Astrocyte of the spinal cord (primary cell): ENCODE results near the gene RB1.

Experiments used
- DNase-seq: peaks from one replicate; pipeline ENCODE4 v3.0.0; 2011; ENCODE audit warnings: low read depth, low spot score
- H3K4me3 ChIP-seq: 2 replicates; pipeline ENCODE4 v1.5.1; 2011; ENCODE audit warnings: low read depth, mild to moderate bottlenecking, low read length, moderate library complexity
- in situ Hi-C: cut with HindIII; loops from 2 replicates; pipeline ENCODE4 v1.10.0; 2017; ENCODE audit warnings: low sequenced_read_pairs
- TF ChIP-seq, protein P1 (sequence below): IDR thresholded peaks from 2 replicates; pipeline ENCODE4 v1.5.1; 2012; ENCODE audit warnings: low read depth, mild to moderate bottlenecking, low read length, inconsistent platforms

RB1 gene

DNA sequence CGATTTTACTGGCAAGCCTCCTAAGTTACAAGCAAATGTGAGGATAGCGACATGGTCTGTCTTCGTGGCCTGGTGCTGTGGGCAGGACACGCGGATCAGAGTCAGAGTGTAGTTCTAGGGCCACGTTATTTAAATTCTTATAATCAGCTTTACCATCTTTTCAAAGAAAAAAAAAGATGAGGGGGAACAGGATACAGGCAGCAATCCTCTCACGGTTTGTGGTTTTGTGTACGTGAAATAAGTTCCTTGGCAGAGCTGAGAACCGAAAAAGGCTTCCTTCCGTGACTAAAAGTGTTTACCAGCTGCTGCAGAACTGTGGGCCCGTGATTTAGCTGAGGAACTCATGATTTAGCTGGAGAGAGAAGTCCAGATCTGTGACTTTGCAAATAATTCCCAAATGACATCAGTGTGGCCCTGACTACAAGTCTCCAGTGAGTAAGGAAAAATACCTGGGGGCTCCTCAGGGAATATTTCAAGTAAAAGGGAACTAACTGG is 202.1 kb downstream of the RB1 start:
- no peak for DNase-seq
- in situ Hi-C loops = no loop called here
- TF ChIP-seq, protein P1, sequence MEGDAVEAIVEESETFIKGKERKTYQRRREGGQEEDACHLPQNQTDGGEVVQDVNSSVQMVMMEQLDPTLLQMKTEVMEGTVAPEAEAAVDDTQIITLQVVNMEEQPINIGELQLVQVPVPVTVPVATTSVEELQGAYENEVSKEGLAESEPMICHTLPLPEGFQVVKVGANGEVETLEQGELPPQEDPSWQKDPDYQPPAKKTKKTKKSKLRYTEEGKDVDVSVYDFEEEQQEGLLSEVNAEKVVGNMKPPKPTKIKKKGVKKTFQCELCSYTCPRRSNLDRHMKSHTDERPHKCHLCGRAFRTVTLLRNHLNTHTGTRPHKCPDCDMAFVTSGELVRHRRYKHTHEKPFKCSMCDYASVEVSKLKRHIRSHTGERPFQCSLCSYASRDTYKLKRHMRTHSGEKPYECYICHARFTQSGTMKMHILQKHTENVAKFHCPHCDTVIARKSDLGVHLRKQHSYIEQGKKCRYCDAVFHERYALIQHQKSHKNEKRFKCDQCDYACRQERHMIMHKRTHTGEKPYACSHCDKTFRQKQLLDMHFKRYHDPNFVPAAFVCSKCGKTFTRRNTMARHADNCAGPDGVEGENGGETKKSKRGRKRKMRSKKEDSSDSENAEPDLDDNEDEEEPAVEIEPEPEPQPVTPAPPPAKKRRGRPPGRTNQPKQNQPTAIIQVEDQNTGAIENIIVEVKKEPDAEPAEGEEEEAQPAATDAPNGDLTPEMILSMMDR = no peak
- no peak overlapping the region for H3K4me3 ChIP-seq

DNA sequence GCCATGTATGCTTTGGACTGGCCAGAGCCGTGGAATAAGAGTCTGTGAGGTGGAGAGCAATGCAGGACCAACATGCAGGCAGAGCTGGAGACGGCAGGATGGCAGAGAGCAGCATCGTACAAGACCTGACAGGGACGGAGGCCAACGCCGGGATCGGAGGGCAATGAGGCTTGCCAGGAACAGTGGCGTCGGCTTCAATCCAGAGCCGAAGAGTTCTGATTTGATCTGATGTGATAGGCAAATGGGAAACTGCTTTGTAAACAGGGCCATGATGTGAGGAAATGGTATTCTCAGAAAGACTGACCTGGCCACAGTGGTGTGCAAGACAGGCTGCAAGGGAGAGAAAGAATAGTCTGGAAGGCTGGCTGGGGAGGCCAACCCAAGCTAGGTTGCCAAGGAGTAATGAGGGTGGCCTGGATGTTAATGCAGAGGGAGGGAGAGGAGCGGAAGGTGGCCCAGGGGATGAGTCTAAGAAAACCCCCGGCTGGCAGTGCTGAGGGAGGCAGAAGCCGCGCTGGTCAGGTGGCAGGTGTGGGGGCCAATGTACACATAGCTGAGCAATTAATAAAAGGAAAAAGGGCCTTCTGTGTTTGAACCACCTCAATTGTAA is 202.6 kb downstream of the RB1 start:
- TF ChIP-seq, protein P1 = no peak
- in situ Hi-C loops = no loop called here
- H3K4me3 ChIP-seq = no peak overlapping the region
- DNase-seq = no peak

DNA sequence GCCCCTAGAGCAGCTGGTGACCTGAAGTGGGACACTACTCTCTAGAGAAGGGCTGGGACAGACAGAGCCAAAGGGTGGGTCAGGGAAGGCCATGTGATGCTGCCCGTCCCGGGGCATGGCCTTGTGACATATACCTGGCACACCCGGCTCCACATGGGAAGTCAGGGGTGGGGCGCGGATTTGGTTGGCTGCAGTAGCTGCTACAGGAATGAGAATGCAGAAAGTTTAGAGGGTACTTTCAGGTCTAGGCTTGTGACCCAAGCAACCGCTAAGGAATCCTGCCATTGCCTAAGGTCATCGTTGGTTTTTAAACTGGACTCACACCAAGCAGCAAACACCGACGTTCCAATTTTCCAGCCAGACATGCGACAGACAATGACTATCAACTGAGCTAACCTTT is 203.5 kb downstream of the RB1 start:
- in situ Hi-C loops = no loop called here
- TF ChIP-seq, protein P1 = no peak
- H3K4me3 ChIP-seq = no peak overlapping the region
- DNase-seq = no peak

DNA sequence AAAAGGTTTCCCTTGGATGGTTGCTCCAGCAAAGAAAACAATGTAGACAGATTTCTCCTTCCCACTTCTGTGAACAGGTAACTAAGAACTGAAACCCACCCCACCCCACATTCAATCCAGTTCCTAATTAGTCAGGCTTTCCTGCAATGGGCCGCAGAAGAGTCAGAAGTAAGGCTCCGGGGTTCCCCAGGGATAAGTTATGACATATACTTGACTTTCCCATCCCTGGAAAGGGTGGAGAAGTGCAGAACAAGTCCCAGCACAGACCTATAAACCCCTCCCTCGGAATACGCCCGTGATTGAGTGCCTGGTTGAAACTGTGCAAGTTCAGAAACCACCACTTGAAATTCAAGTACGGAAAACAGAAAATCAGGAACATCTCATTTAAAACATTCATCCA is 204.5 kb downstream of the RB1 start:
- no peak for DNase-seq
- TF ChIP-seq, protein P1 = no peak
- in situ Hi-C loops = no loop called here
- H3K4me3 ChIP-seq = no peak overlapping the region

DNA sequence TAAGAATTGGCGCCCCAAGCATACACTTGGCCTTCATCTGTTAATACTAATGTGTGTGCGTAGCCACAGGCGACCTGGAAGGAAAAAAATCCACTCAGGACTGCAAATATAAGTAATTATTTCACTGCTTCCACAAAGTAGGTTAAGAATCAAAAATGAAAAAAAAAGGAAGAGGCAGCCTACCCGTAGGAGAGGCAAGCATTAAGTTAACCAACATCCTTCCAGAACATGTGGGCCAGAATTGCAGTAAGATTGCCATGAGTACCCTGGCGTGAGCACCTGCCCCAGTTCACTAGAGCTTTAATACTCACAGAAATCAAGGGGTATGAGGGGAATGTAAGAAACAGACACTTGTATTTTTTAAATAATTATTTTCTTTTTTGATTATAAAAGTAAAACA is 207.1 kb downstream of the RB1 start:
- no peak for DNase-seq
- TF ChIP-seq, protein P1 = no peak
- H3K4me3 ChIP-seq = no peak overlapping the region
- in situ Hi-C loops = no loop called here

DNA sequence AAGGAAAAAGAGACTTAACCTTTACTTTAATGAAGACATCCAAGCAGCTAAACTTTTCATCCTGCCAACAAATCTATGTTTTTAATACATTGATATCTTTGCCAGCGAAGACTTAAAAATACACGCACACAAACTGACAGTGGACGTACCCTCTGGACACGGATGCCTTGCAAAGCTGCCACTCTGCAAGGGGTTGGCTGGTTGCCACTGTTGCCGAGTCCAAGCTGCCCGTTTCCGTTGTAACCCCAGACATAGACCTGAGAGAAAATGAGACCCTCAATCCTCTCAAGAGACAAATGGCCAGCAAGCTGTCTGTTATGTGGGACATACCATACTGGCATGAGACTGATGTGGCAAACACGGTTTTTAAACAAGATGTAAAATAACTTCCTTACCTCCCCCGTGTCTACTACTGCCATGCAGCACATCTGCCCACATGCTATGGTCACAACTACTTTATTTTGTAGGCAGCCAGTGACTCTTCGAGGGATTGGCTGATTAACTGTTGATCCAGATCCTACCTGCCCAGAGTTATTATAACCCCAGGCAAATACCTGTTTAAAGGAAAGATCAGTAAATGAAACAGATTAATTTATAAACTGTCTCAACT is 208.2 kb downstream of the RB1 start:
- no peak for DNase-seq
- in situ Hi-C loops = no loop called here
- H3K4me3 ChIP-seq = no peak overlapping the region
- TF ChIP-seq, protein P1 = no peak
